Fibroblast of lung (primary cell): Measurements from ENCODE around the gene LGALS3BP. TPM values are rescaled to one million over a fixed set of nuclear protein-coding genes. Genes with fewer than 3 reads are reported as not detected.

ENCODE experiments used
- polyA plus RNA-seq, 2 donors: library from polyadenylated mRNA; depleted of rRNA in 1 of 2; stranded (reverse) in 1 of 2; unstranded in 1 of 2; fragments of >200 nt; gene quantifications; 2 replicates each; pipeline ENCODE4 v1.2.1, GENCODE V29; 2011 to 2012; ENCODE audit warnings: missing spikeins in 1 of 2
- total RNA-seq: library from RNA; depleted of rRNA; stranded (reverse); fragments of >200 nt; gene quantifications from 2 replicates; pipeline ENCODE4 v1.2.1, GENCODE V29; 2014

LGALS3BP gene
- total and polyA plus RNA-seq, 2 donors (not counting 1 experiment from before 2014, with no cell fraction given) = 128 to 387 TPM

Other genes with a start within 250 kb of the LGALS3BP start
- gene CYTH1, start 197.7 kb downstream of the LGALS3BP start, total RNA-seq = 6.7 and 9.9 TPM in 2 replicates
- gene CYTH1, start 197.7 kb downstream of the LGALS3BP start, polyA plus RNA-seq = 8.9 and 11.3 TPM in 2 replicates
- gene USP36, start 139.1 kb downstream of the LGALS3BP start, total RNA-seq = 16.7 and 18.3 TPM in 2 replicates
- 15.4 and 27.4 TPM in 2 replicates for gene USP36, start 139.1 kb downstream of the LGALS3BP start, polyA plus RNA-seq
- gene CEP295NL, start 76.7 kb downstream of the LGALS3BP start, total RNA-seq = 2.3 and 2.8 TPM in 2 replicates
- 0.10 and 0.15 TPM in 2 replicates for gene CEP295NL, start 76.7 kb downstream of the LGALS3BP start, polyA plus RNA-seq
- gene TIMP2, start 54.5 kb downstream of the LGALS3BP start, total RNA-seq = 88.9 and 155 TPM in 2 replicates
- gene TIMP2, start 54.5 kb downstream of the LGALS3BP start, polyA plus RNA-seq = 607 and 745 TPM in 2 replicates
- gene CANT1, start 29.8 kb upstream of the LGALS3BP start, total RNA-seq = 36.2 and 46.6 TPM in 2 replicates
- 39.9 and 61.7 TPM in 2 replicates for gene CANT1, start 29.8 kb upstream of the LGALS3BP start, polyA plus RNA-seq
- gene C1QTNF1, start 44.2 kb upstream of the LGALS3BP start, total RNA-seq = 32.4 and 45.2 TPM in 2 replicates
- 15.0 and 15.7 TPM in 2 replicates for gene C1QTNF1, start 44.2 kb upstream of the LGALS3BP start, polyA plus RNA-seq
- gene ENGASE, start 94.9 kb upstream of the LGALS3BP start, total RNA-seq = 14.9 and 15.9 TPM in 2 replicates
- 3.6 and 3.9 TPM in 2 replicates for gene ENGASE, start 94.9 kb upstream of the LGALS3BP start, polyA plus RNA-seq